Effector memory CD8-positive, alpha-beta T cell (primary cell): ENCODE measurements around the gene NDUFAF8.
A peak's percentile ranks its signal among the peaks of the same experiment; 100 is the strongest.

Experiments
- ATAC-seq: fragments of 150-1000 bp; cut with Tn5 transposase; replicated peaks from 2 replicates; pipeline ENCODE4 v1.10.0; 2021; ENCODE audit warnings: mild to moderate bottlenecking, moderate library complexity
- DNase-seq, 3 experiments: peaks; one replicate each; pipeline ENCODE4 v3.0.0; 2021
- H3K27ac Mint-ChIP-seq, 2 donors: one replicate each; pipeline ENCODE4 v1.8.0; 2022; ENCODE audit warnings: mild to moderate bottlenecking in 2 of 2, mixed read lengths in 2 of 2, moderate library complexity in 2 of 2
- H3K27me3 Mint-ChIP-seq, 2 donors: one replicate each; pipeline ENCODE4 v1.8.0; 2022; ENCODE audit warnings: mixed read lengths in 2 of 2
- H3K36me3 Mint-ChIP-seq: one replicate; pipeline ENCODE4 v1.8.0; 2022; ENCODE audit warnings: mild to moderate bottlenecking, moderate library complexity, mixed read lengths; ENCODE audit not compliant: insufficient read depth
- H3K4me1 Mint-ChIP-seq, 2 donors: one replicate each; pipeline ENCODE4 v1.8.0; 2022; ENCODE audit warnings: low read depth in 2 of 2, mixed read lengths in 2 of 2
- H3K4me3 Mint-ChIP-seq, 2 donors: one replicate each; pipeline ENCODE4 v1.8.0; 2022; ENCODE audit warnings: mild to moderate bottlenecking in 2 of 2, mixed read lengths in 2 of 2, moderate library complexity in 2 of 2
- H3K9me3 Mint-ChIP-seq, 2 donors: one replicate each; pipeline ENCODE4 v1.8.0; 2022; ENCODE audit warnings: mixed read lengths in 2 of 2

The NDUFAF8 gene

DNA sequence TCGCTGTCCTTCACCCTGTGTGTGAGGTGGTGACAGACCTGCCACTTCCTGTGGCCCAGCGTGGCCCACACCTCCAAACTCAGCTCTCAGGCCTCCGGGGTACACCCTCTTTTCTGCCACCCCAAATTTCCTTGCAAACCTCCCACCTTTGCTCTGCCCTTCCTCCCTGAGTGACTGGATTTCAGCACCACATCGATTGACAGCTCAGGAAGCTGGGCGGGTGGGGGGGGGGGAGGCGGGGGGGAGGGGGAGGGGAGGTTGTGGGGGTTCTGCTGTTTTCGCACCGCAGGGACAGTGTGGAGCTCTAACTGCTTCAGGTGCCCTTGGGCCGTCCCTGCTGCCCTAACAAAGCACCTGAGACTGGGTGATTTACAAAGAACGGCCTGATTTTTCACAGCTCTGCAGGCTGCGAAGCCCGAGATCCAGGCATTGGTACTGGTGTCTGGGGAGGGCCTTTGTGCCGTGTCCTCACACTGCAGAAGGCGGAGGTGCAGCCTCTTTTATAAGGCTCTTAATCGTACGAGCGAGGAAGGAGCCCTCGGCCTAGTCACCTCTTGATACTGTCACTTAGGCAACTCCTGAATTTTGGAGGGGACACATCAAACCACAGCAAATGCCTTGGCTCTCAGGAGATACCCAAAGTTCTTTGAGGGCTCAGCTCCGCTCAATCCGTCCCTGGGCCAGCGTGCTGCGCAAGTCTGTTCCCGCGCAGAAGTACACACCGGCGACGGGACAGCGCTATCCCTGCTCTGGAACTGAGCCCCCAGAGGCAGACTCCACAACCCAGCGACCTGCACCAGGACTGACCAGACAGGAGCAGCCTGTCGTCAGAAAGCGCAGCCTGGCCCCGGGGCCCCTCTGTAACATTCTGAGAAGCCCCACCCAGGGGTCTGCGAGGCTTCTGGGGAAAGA is 3.6 kb downstream of the NDUFAF8 start:
- Mint-ChIP-seq H3K27ac (peak overlapping the region; percentile 35 to 62), H3K36me3 (peaks cover 24% of the 10 kb centered on the region), H3K27me3 (no peaks in the 10 kb centered on the region), H3K4me3 (peak overlapping the region; percentile 21 to 31), H3K4me1 (peaks cover 26 to 31% of the 10 kb centered on the region in 2 donors), H3K9me3 (no peaks in the 10 kb centered on the region)
- DNase-seq, result no peak
- ATAC-seq, result no peak

DNA sequence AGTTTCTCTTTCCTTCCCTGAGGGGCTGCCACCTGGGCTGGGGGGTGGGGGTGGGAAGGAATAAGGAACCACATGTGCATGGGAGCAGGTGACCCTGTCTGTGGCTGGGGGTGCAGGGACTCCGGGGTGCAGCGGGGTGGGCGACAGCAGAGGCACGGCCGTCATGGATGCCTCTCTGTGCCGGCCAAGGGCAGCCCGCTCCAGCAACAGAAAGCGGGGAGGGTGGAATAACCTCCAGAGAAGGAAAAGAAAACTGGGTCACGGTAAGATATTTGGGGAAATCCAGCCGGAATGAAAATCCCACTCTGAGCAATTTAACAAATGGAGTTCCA is 4.2 kb downstream of the NDUFAF8 start:
- no peaks in the 10 kb centered on the region for H3K9me3 Mint-ChIP-seq
- no peaks in the 10 kb centered on the region for H3K27me3 Mint-ChIP-seq
- no peak overlapping the region for H3K27ac Mint-ChIP-seq
- no peak for ATAC-seq
- peaks cover 22 to 29% of the 10 kb centered on the region in 2 donors for H3K4me1 Mint-ChIP-seq
- DNase-seq, result no peak
- H3K36me3 Mint-ChIP-seq, result peaks cover 24% of the 10 kb centered on the region
- H3K4me3 Mint-ChIP-seq, result no peak overlapping the region

DNA sequence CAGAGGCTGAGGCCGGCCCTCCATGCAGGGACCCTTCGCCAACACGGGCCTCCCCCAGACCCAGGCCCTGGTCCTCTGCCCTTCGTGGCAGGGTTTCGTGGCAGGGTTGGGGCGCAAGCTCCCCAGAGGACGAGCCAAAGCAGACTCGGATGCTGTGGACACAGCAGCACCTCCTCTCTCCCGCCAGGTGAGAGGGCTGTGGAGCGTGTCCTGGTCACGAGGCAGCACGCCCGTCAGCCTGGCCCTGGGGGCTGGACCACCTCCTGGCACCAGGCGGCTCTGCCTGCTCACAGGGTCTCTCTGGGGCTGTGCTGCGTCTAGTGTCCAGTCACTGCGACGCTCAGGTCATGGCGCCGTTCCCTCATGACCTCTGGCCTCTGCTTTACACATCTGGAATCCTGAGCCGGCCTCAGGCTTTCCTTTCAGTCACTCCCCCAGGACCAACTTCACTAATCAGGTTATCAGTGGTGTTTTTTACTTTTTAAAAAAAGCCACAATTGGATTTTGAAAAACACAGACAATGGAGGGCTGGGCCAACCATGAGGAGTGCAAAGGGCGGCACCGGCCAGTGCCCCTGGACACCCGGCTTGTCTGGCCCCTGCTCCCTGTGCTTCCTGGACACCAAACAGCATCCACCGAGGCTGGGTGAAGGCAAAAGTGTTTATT is 5.4 kb downstream of the NDUFAF8 start:
- H3K4me1 Mint-ChIP-seq, result peaks cover 22 to 29% of the 10 kb centered on the region in 2 donors
- ATAC-seq, result no peak
- H3K27ac Mint-ChIP-seq, result peak overlapping the region; percentile 32 to 60

DNA sequence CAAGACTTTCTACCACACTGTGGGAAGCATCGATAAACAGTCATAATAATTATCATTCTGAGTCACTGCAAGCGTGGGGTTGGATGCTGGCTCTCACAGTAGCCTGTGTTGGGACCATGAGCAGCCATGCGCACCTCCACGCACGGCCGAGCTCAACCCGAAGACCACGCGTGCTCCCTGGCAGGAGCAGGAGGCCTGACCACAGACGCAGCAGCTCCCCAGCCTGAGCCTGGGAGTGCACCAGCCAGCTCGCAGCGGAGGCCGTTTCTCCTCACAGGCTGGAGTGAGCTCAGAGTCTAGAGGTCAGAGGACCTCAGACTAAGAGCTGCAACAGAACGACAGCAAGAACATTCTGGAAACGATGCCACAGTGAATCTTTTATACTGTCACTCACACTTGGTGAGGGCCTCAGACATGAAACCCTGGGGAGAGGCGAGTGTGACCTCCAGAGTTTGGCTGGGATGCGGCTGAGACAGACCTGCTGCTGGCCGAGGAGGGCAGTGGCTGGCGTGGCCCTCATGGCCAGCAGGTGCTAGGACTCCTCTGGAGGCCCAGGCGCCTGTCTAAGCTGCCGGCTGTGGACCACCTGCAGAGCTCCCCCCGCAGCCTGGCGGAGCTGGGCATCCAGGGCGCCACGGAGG is 6.0 kb downstream of the NDUFAF8 start:
- Mint-ChIP-seq H3K4me1 (peaks cover 19 to 24% of the 10 kb centered on the region in 2 donors), H3K27me3 (no peaks in the 10 kb centered on the region), H3K9me3 (no peaks in the 10 kb centered on the region), H3K36me3 (peaks cover 27% of the 10 kb centered on the region), H3K27ac (peak overlapping the region; percentile 32 to 60), H3K4me3 (no peak overlapping the region)
- no peak for ATAC-seq
- no peak for DNase-seq

More for the DNA sequence above, 5.4 kb downstream of the NDUFAF8 start:
- H3K4me3 Mint-ChIP-seq, result no peak overlapping the region
- peaks cover 24% of the 10 kb centered on the region for H3K36me3 Mint-ChIP-seq
- DNase-seq, result no peak
- no peaks in the 10 kb centered on the region for H3K9me3 Mint-ChIP-seq
- H3K27me3 Mint-ChIP-seq, result no peaks in the 10 kb centered on the region

DNA sequence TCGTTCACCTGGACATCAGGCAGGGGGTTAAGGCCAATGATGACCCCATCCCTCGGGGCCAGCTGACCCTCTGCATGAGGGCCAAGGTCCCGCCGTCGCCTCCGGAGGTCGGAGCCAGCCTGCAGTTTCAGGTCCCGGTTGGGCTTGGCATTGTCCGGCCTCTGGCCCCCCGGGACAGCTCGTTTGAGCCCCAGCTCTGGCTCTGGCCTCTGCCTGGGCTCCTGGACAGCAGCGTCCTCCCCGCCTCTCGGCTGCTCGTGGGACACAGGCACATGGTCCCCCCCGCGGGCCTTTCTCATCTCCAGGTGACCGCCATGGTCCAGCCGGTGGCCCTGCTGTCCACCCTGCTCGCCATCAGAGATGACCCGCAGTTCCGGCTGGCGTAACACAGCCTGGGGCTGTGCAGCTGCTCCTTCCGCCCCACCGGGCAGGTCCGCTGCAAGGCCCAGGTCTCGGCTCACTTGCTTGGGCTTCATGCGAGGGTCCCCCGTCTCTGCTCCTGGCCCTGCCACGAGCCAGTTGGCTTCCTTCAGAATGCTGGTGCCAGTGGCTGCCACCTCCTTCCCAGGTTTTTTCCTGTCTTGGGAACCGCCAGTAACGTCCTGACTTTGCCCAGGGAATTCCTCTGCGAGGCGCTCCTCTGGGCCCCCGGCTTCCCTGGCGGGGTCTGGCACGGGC is 6.7 kb downstream of the NDUFAF8 start:
- Mint-ChIP-seq H3K4me1 (peaks cover 16 to 21% of the 10 kb centered on the region in 2 donors), H3K36me3 (peaks cover 21% of the 10 kb centered on the region), H3K9me3 (no peaks in the 10 kb centered on the region), H3K27ac (peak overlapping the region in 1 of 2 donors; percentile 32), H3K27me3 (no peaks in the 10 kb centered on the region), H3K4me3 (no peak overlapping the region)
- ATAC-seq, result no peak
- DNase-seq, result no peak

DNA sequence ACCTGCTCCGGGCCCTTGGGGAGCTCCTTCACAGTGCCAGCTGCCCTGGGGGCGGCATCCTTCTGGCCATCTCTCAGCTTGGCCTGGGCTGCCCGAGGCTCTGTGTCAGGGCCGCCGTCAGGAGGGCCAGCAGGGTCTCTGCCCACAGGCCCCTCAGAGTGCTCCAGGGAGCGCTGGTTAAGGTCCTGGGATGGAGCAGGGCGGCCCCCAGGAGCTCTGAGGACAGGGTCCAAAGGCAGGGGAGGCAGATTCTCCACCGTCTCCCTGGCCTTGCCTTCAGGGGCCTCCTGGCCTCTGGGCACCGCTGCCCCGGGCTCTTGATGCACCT is 7.2 kb downstream of the NDUFAF8 start:
- H3K36me3 Mint-ChIP-seq, result peaks cover 16% of the 10 kb centered on the region
- ATAC-seq, result no peak
- H3K4me1 Mint-ChIP-seq, result peaks cover 11 to 16% of the 10 kb centered on the region in 2 donors
- no peak overlapping the region for H3K4me3 Mint-ChIP-seq
- DNase-seq, result no peak
- H3K9me3 Mint-ChIP-seq, result no peaks in the 10 kb centered on the region
- no peaks in the 10 kb centered on the region for H3K27me3 Mint-ChIP-seq
- H3K27ac Mint-ChIP-seq, result no peak overlapping the region

DNA sequence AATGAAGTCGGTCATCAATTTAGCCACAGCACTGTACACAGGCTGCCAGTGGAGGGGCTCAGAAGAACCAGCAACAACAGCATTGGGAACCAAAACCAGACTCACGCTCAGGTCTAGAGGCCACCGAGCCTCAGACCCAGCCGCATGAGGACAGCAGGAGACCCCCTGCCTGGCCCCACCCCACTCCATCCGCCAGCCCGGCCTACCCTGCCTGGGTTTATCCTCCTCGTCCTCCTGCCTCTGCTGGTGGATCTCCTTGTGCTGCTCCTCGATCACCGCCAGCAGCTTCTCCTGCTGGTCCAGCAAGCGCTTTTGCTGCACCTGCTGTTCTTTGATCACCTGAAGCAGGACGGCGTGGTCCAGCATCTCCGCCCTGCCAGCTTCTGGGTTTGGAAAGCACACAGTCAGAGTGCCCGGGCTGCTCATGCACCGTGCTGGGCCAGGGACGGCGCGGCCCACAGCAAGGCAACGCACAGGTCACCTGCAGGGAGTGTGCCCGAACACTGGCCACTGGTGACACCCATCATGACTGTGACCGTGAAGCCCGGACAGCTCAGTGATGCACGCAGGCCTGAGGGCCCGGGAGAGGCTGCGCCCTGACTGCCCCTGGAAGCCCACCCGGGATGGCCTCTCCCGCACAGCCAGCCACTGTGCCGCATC is 7.7 kb downstream of the NDUFAF8 start:
- H3K27ac Mint-ChIP-seq, result no peak overlapping the region
- no peak for ATAC-seq

DNA sequence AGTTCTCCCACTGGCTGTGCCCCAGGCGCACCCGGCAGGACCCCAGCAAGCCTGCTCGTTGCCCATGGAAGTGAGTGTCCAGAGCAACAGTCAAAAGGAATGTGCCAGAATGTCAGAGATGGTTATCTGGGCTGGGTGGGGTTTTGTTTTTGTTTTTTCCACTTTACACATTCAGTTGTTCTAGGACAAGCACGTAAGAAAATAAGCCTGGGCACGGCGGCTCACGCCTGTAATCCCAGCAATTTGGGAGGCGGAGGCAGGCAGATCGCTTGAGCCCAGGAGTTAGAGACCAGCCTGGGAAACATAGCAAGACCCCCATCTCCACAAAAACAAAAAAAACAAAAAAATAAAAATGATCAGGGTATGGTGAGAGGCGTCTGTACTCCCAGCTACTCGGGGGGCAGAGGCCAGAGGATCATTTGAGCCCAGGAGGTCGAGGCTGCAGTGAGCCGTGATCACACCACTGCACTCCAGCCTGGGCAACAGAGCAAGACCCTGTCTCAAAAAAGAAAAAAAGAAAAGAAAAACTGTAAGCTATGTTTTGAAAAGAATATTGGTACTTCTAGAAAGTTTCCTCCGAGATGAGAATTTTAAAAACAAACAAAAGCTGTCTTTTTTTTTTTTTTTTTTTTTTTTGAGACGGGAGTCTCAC is 8.3 kb downstream of the NDUFAF8 start:
- H3K27ac Mint-ChIP-seq, result no peak overlapping the region
- ATAC-seq (no peak), DNase-seq (no peak)
- peaks cover 4 to 6% of the 10 kb centered on the region in 2 donors for H3K4me1 Mint-ChIP-seq
- no peaks in the 10 kb centered on the region for H3K9me3 Mint-ChIP-seq
- no peaks in the 10 kb centered on the region for H3K27me3 Mint-ChIP-seq
- H3K4me3 Mint-ChIP-seq, result no peak overlapping the region
- peaks cover 19% of the 10 kb centered on the region for H3K36me3 Mint-ChIP-seq

More for the DNA sequence above, 7.7 kb downstream of the NDUFAF8 start:
- DNase-seq, result no peak
- H3K9me3 Mint-ChIP-seq, result no peaks in the 10 kb centered on the region
- H3K4me3 Mint-ChIP-seq, result no peak overlapping the region
- H3K27me3 Mint-ChIP-seq, result no peaks in the 10 kb centered on the region
- peaks cover 6 to 11% of the 10 kb centered on the region in 2 donors for H3K4me1 Mint-ChIP-seq
- H3K36me3 Mint-ChIP-seq, result peaks cover 15% of the 10 kb centered on the region

DNA sequence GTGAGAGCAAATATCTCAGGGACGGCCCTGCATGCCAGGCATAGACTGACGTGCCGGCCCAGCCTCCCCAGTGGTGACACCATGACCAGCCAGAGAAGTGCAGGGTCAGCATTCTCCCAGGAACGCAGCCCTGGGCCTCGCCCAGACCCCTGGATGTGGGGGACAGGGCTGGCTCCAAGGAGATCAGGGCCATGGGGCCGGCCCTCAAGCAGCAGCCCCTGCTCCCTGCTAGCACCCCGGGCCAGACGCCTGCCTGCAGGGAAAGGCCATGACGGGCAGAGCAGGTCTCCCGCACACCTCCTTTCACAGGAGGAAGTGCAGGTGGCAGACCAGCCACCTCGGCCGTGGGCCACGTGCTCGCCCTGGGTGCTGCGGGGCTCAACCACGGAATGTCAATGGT is 9.5 kb downstream of the NDUFAF8 start:
- H3K36me3 Mint-ChIP-seq, result peaks cover 29% of the 10 kb centered on the region
- no peak overlapping the region for H3K4me3 Mint-ChIP-seq
- ATAC-seq, result no peak
- no peak for DNase-seq
- no peaks in the 10 kb centered on the region for H3K9me3 Mint-ChIP-seq
- H3K4me1 Mint-ChIP-seq, result peaks cover 12 to 13% of the 10 kb centered on the region in 2 donors
- H3K27ac Mint-ChIP-seq, result peak overlapping the region in 1 of 2 donors; percentile 58
- no peaks in the 10 kb centered on the region for H3K27me3 Mint-ChIP-seq

DNA sequence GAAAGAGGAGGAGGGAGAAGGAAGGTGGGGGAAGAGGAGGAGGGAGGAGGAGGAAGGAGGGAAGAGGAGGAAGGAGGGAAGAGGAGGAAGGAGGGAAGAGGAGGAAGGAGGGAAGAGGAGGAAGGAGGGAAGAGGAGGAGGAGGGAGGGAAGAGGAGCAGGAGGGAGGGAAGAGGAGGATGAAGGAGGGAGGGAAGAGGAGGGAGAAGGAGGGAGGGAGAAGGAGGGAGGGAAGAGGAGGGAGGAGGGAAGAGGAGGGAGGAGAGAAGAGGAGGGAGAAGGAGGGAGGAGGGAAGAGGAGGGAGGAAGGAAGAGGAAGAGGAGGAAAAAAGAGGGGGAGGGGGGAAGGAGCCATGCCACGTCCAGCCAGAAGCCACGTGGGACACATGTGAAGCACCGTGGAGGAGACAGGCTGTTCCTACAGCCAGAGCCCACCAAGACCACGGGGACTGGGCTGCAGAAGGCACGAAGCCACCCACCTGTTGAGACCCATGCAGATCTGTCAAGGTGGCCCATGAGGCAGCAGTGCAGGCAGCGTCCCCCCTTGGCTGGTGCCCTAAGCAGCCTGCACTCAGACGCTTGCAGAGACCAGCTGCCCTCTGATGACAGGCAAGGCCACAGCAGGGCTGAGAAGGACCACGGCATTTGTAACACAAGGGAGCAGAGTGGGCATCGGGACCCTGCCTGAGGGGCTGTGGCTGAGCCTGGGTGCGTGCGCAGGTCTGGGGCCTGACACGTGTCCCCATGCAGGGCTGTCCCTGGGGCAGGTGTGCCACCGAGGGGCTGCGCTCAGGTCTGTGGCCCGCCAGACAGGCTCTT is 10.3 kb downstream of the NDUFAF8 start:
- DNase-seq, result no peak
- Mint-ChIP-seq H3K27me3 (no peaks in the 10 kb centered on the region), H3K4me1 (peaks cover 17% of the 10 kb centered on the region in 2 donors), H3K9me3 (no peaks in the 10 kb centered on the region), H3K27ac (peak overlapping the region in 1 of 2 donors; percentile 62), H3K36me3 (peaks cover 34% of the 10 kb centered on the region), H3K4me3 (no peak overlapping the region)
- no peak for ATAC-seq

DNA sequence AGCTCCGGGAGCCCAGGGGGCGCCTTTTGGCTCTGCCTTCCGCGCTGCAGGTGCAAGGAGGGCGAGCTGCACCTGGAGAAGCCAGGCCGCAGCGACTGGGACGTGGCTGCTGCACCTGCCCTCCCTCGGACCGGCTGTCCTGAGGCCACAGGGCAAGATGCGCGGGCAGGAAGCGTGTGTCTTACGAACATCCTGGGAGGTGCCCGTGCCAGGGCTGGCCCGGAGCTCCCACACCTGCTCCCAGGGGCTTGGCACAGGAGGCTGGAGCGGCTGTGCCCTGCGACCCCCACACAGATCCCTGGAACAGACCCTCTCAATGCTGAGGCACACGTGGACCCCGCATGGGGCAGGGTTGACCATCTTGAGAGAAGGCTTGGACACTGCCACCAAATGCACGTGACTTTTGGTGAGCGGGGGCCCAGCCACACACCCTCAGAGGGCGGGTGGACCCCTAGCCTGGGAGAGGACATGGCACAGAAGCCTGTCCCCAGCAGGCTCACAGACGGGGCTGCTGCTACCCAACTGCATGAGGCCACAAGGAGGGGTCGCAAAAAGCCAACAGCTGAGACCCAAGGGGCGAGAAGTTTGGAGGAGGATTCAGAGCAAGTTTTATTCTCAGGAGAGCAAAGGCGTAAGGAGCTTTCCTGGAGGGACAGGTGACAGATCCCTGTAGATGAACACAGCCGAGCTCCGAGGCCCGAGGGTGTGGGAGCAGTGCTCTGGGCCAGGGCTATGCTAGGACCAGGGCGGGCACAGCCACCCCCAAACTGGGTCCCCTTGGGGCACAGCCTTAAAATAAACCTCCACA is 11.4 kb downstream of the NDUFAF8 start:
- peaks cover 36% of the 10 kb centered on the region for H3K36me3 Mint-ChIP-seq

More for the DNA sequence above, 11.4 kb downstream of the NDUFAF8 start:
- Mint-ChIP-seq H3K4me1 (peaks cover 15 to 17% of the 10 kb centered on the region in 2 donors), H3K27ac (peak overlapping the region in 1 of 2 donors; percentile 62), H3K9me3 (no peaks in the 10 kb centered on the region), H3K27me3 (no peaks in the 10 kb centered on the region), H3K4me3 (no peak overlapping the region)
- no peak for DNase-seq
- no peak for ATAC-seq
